Measurements from ENCODE around the gene STARD5.

- no peak for TF ChIP-seq CTCF (conservative IDR thresholded peaks at IDR 0.05)
- no peak for TF ChIP-seq EZH2 (IDR thresholded peaks at IDR 0.05; ENCODE audit: low read depth)
Measured at GRCh38 chr15:81332326-81332725, 8.4 kb upstream of the STARD5 start.

All from PC-9 (cell line).